Measurements from ENCODE around the gene ADCK2.
"Not testable (repeated sequence)": the region's sequence is repeated elsewhere in the genome, so short reads cannot be mapped to it uniquely, and the experiment has no call there.

DNA sequence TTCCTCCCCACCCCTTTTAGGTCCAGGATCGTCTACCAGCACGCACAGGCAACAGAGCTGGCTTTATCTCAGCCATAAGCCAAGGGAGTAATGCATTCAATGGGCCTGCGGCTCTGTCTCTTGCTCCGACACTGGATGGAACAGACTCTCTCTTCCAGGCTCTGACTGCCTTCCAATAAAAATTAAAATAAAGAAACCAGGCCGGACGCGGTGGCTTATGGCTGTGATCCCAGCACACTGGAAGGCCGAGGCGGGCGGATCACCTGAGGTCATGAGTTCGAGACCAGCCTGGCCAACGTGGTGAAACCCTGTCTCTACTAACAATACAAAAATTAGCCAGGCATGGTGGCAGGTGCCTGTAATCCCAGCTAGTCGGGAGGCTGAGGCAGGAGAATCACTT, 28.0 kb upstream of the ADCK2 start:
- not testable (repeated sequence) for TF ChIP-seq CTCF (conservative IDR thresholded peaks at IDR 0.05; ENCODE audit: low read length); EZH2phosphoT487 (IDR thresholded peaks at IDR 0.05; ENCODE audit: borderline replicate concordance)

Data from Loucy (cell line).